Glutamatergic neuron (in vitro differentiated cells): ENCODE data around the gene ASGR2. TPM values are rescaled to one million over a fixed set of nuclear protein-coding genes. Genes with fewer than 3 reads are reported as not detected.

Experiments used
- DNase-seq: peaks from one replicate; pipeline ENCODE4 v3.0.0; 2022
- H3K27ac Mint-ChIP-seq: one replicate; pipeline ENCODE4 v1.8.0; 2020; ENCODE audit warnings: mild to moderate bottlenecking, mixed read lengths, inconsistent platforms; ENCODE audit not compliant: unreplicated experiment
- H3K27me3 Mint-ChIP-seq: one replicate; pipeline ENCODE4 v1.8.0; 2020; ENCODE audit warnings: mild to moderate bottlenecking, moderate library complexity, mixed read lengths, inconsistent platforms; ENCODE audit not compliant: unreplicated experiment
- H3K36me3 Mint-ChIP-seq: one replicate; pipeline ENCODE4 v1.8.0; 2020; ENCODE audit warnings: mild to moderate bottlenecking, mixed read lengths, inconsistent platforms; ENCODE audit not compliant: unreplicated experiment
- H3K4me1 Mint-ChIP-seq: one replicate; pipeline ENCODE4 v1.8.0; 2020; ENCODE audit warnings: mild to moderate bottlenecking, low read depth, mixed read lengths, inconsistent platforms; ENCODE audit not compliant: unreplicated experiment
- H3K4me3 Mint-ChIP-seq: one replicate; pipeline ENCODE4 v1.8.0; 2020; ENCODE audit warnings: mild to moderate bottlenecking, mixed read lengths, inconsistent platforms; ENCODE audit not compliant: unreplicated experiment
- H3K9me3 Mint-ChIP-seq: one replicate; pipeline ENCODE4 v1.8.0; 2020; ENCODE audit warnings: mild to moderate bottlenecking, moderate library complexity, mixed read lengths, inconsistent platforms; ENCODE audit not compliant: unreplicated experiment
- total RNA-seq: library from RNA; stranded (reverse); fragmentation: NEBNext Ultra II Directional; extraction: Animal tissue kit (Norgen Biotek cat#: 25700); gene quantifications from one replicate; pipeline ENCODE4 v1.2.1, GENCODE V29; 2021; ENCODE audit not compliant: unreplicated experiment
- TF ChIP-seq, protein P1 (sequence below): fragments of 200-600 bp; sonication (generic); IDR thresholded peaks from one replicate; pipeline ENCODE4 v1.5.0; 2021; ENCODE audit not compliant: partially characterized antibody, unreplicated experiment

Gene ASGR2
- total RNA-seq, 1 donor from 2014 or later, result not detected

DNA sequence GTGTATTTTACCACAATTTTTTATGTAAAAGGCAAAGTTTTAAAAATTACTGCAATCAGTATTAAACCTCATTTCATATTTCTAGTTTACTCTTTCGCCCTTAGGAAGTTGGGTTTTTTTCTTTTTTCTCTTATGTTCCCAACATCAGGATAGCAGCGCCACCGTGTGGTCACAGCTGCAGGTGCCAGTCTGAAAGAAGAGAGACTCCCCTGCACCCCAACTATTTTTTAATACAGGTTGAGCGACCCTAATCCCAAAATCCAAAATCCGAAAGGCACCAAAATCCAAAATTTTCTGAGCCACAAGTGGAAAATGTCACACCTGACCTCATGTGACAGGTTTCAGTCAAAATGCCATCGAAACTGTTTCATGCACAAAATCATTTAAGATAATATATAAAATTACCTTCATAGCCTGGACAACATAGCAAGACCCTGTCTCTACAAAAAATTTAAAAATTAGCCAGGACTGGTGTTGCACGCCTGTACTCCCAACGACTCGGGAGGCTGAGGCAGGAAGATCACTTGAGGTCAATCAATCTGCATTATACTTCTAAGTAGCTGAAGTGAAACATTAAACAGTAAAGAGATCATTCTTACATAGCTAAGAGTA is 21.8 kb upstream of the ASGR2 start:
- Mint-ChIP-seq H3K36me3 (no peaks in the 10 kb centered on the region), H3K27me3 (peaks cover 4% of the 10 kb centered on the region), H3K4me3 (no peak overlapping the region), H3K9me3 (no peaks in the 10 kb centered on the region), H3K27ac (no peak overlapping the region), H3K4me1 (peaks cover 7% of the 10 kb centered on the region)
- peak; percentile 81 for DNase-seq
- TF ChIP-seq, protein P1, sequence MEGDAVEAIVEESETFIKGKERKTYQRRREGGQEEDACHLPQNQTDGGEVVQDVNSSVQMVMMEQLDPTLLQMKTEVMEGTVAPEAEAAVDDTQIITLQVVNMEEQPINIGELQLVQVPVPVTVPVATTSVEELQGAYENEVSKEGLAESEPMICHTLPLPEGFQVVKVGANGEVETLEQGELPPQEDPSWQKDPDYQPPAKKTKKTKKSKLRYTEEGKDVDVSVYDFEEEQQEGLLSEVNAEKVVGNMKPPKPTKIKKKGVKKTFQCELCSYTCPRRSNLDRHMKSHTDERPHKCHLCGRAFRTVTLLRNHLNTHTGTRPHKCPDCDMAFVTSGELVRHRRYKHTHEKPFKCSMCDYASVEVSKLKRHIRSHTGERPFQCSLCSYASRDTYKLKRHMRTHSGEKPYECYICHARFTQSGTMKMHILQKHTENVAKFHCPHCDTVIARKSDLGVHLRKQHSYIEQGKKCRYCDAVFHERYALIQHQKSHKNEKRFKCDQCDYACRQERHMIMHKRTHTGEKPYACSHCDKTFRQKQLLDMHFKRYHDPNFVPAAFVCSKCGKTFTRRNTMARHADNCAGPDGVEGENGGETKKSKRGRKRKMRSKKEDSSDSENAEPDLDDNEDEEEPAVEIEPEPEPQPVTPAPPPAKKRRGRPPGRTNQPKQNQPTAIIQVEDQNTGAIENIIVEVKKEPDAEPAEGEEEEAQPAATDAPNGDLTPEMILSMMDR, result peak; percentile 88

DNA sequence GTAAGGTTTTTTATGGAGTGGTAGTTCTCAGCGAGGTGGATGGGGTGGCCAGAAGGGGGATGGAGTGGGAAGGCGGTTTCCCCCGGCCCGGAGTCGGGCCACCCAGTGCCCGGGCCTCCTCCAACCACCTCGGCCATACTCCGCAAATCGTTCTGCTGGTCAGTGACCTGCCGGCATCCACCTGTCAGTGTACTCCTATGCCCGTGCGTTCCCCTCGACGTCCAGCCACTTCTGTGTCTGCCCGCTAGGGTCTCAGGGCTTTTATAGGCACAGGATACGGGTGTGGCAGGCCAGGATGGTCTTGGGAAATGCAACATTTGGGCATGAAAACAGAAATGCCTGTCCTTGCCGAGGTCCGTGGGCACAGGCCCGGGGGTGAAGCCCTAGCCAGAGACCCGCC is 19.3 kb upstream of the ASGR2 start:
- peaks cover 15% of the 10 kb centered on the region for H3K4me1 Mint-ChIP-seq
- no peak for DNase-seq

DNA sequence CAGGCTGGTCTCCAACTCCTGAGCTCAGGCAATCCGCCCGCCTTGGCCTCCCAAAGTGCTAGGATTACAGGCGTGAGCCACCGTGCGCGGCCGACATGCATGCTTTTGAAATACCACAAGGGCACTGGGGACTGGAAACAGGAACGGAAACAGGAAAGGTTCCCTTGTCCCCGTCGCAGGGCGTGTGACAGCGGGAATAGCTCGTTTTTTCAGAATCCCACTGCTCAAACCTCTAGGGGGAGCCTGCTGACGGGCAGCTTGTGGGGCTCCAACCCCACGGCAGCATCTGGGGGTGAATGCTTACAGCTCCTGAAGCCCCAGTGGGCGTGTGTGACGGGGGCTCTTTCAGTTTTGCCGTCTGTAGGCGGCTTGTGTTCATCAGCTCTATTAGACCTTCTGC is 18.8 kb upstream of the ASGR2 start:
- TF ChIP-seq, protein P1, result peak; percentile 36
- Mint-ChIP-seq H3K4me3 (no peak overlapping the region), H3K27ac (no peak overlapping the region), H3K27me3 (peaks cover 4% of the 10 kb centered on the region), H3K4me1 (peaks cover 17% of the 10 kb centered on the region), H3K9me3 (no peaks in the 10 kb centered on the region), H3K36me3 (no peaks in the 10 kb centered on the region)
- DNase-seq, result peak; percentile 36

More for the DNA sequence above, 19.3 kb upstream of the ASGR2 start:
- Mint-ChIP-seq H3K36me3 (no peaks in the 10 kb centered on the region), H3K4me3 (no peak overlapping the region), H3K27me3 (peaks cover 4% of the 10 kb centered on the region), H3K9me3 (no peaks in the 10 kb centered on the region), H3K27ac (no peak overlapping the region)
- TF ChIP-seq, protein P1, result no peak

DNA sequence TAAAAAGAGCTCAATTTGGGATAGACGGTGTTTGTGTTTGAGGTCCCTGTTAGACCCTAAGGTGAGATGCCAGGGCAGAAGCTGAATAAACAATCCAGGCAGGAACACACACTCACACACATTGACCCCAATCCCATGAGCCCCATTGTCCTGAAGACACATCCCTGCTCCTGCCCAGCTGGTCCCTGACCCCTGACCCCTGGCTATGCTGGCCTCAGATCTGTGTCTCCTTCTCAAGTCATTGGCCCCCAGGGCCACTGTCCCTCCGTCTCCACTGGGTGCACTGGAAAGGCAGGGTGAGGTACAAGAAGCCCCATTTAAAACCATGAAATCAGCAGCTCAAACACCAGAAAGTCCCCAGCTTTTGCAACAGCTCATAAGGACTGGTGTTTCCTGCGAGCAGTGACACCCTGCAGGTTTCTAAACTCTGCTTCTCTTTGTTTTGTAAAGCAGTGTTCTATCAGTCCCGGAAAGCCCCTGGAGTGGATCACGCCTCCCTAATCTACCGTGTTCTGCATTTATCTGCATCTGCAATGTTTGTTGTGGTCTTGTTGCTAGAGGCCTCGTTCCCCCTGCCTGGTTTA is 18.0 kb upstream of the ASGR2 start:
- peak overlapping the region; percentile 29 for H3K27ac Mint-ChIP-seq
- peaks cover 4% of the 10 kb centered on the region for H3K27me3 Mint-ChIP-seq
- TF ChIP-seq, protein P1, result no peak
- H3K4me1 Mint-ChIP-seq, result peaks cover 17% of the 10 kb centered on the region
- H3K9me3 Mint-ChIP-seq, result no peaks in the 10 kb centered on the region
- no peaks in the 10 kb centered on the region for H3K36me3 Mint-ChIP-seq
- DNase-seq, result no peak
- peak overlapping the region; percentile 57 for H3K4me3 Mint-ChIP-seq

DNA sequence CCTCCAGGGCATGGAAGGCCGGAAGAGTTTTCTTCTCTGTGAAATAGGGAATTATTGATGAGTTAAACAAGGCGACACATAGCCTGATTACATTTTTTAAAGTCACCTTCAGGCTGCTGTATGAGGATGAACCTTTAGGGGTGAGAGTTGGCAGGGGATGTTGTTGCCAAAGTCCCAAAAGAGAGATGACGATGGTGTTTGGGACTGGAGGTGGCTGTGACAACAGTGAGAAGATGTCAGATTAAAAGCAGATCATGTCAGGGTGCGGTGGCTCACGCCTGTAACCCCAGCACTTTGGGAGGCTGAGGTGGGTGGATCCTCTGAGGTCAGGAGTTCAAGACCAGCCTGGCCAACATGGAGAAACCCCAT is 16.8 kb upstream of the ASGR2 start:
- H3K27me3 Mint-ChIP-seq, result peaks cover 4% of the 10 kb centered on the region
- TF ChIP-seq, protein P1, result no peak
- no peak for DNase-seq
- H3K9me3 Mint-ChIP-seq, result no peaks in the 10 kb centered on the region
- H3K4me3 Mint-ChIP-seq, result peak overlapping the region; percentile 33
- H3K27ac Mint-ChIP-seq, result no peak overlapping the region
- peaks cover 17% of the 10 kb centered on the region for H3K4me1 Mint-ChIP-seq
- no peaks in the 10 kb centered on the region for H3K36me3 Mint-ChIP-seq
